ENCODE results near the gene GALNT10.

GALNT10 gene

DNA sequence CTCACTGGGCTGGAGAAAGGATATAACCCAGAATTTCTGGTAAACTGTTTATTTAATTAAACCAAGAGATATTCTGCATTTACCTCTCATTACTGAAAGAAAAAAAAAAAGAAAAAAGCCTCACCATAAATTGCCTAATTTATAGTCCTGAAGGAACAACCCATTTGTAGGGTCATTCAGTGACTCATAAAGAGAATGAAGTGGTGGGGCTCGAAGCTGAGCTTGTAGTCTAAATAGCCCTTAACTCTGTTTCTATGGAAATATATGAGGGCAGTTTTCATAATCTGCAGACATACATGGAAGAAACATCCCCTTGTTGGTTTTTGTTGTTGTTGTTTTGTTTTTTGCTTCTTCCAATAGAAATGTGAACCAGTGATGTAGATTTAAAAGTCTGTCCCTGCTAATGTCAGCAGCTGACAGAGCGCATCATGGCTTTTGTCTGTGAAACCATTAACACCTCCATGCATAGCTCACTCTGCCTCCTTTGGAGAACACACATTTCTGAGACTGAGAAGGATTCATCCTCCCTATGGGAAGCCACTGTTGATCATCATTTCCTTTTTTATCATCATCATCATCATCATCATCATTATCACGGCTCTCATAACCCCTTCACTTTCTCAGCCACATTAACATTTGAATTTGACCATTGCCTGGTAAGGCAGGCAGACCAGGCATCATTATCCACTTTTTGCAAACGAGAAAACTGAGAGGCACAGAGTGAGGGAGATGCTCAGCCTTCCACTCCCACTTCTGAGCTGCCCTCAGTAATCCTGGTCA is 187.4 kb downstream of the GALNT10 start:
- DNase-seq (ENCODE audit: low spot score), result no peak

DNA sequence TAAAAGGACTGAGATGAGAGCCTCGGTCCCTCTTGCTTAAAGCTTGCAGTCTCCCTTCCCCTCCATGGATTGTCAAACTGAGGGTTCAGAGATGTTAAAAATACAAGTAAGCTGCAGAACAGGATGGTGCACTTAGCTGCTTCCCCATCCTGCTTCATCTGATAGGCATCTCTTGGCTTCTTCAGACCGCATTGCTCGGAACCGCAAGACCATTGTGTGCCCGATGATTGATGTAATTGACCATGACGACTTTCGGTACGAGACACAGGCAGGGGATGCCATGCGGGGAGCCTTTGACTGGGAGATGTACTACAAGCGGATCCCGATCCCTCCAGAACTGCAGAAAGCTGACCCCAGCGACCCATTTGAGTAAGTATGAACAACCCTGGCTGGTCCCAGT is 189.7 kb downstream of the GALNT10 start:
- DNase-seq (ENCODE audit: low spot score), result no peak

DNA sequence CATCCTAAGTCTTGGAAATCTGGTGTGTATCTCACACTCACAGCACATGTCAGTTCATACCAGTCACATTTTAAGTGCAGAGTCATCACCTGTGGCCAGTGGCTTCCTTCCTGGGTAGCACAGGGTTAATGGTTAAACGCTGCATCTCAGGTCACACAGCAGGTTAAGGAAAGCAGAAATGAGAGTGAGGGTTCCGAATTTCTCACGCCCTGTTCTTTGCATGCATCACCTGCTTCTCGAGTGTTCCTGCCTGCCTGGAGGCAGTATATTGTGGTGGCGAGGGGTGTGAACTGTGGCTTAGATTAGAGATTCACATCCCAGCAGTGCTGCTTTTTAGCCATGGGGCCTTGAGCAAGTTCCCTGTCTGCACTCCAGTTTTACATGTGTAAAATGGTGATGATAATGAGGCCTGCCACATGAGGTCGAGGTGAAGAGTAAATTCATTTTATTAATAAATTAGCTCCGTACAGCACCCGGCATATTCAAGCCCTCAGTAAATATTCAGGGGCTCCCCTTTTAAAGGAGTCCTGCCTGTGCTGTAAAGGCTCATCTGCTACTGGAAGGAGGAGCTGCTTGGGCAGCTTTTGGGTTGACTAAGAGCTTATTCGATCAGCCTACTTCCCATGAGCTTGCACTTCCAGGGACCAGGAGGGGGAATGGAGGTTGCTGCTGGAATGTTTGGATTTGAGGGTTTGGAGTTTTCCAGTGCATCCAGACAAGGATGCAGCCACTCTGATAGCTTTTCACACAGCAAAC is 194.1 kb downstream of the GALNT10 start:
- DNase-seq (ENCODE audit: low spot score), result no peak

DNA sequence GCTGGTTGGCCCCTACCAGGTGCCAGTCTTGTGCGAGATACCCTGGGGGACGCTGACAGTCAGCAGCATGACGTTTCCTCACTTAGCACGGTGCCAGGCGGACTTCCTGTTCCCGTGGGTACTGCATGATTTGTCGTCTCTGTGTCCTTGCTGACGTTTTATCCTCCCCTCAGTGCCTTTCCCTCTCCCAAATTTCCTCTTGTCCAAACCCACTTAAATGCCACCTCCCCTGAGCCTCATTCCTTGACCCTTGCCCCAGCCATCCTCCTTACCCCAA is 194.6 kb downstream of the GALNT10 start:
- no peak for DNase-seq (ENCODE audit: low spot score)

DNA sequence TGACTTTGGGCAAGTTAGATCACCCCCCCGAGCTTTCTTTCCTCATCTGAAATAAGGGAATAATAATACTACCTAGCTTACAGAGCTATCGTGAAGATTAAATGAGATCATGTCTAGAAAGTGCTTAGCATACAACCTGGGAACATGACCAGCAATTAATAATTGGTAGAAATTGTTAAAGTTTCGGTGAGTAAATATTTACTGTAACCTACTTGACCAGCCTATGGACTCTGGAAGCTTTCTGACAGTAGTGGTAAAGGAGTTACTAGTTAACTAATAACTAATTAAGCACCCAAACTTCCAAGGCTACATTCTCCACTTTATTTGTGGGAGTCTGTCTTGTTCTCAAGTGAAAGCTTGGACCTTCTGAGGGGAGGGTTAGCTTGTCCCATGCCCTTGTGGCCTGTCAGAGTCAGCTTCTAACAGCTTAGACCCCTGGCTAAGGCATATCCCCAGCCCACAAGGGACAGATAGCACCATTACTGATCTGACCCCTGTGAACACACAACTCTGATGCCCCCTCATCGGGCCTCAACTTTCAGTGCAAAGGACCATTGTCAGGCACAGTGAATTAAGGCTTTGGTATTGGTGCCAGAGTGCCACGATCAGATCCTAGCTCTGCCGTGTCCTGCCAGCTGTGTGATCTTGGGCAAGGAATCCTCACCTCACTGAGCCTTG is 196.6 kb downstream of the GALNT10 start:
- no peak for DNase-seq (ENCODE audit: low spot score)

DNA sequence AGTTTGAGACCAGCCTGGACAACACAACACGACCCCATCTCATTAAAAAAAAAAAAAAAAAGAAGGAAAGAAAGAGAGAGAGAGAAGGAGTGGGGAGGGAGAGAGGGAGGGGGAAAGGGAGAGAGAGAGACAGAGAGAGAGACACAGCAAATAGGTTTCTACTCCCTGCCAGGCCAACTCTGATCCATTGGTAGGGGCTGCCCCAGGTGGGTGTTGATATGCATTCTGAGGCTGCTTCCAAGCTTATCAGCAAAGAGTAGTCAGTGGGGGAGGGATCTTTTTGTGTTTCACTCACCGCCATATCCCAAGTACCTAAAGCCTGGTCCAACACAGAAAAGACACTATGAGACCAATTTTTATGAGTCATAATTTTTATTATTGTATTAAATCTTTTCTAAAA is 198.3 kb downstream of the GALNT10 start:
- no peak for DNase-seq (ENCODE audit: low spot score)

DNA sequence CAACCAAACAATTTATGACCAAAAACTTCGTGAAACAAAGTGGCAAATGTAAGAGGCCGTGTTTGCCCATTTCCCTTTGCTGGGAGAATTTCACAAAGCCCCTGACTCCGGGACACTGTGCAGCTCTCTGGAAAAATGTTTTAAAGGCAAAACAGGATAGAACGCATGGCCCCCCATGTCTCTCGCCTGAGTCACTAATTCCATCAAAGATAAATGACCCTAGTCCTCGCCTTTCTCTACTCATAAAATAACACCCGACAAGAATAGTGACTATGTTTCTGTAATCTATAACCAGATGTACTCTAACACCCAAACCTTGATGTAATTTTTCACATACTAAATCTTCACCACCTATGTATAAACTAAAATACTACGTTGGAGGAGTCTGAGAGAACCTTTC is 199.6 kb downstream of the GALNT10 start:
- no peak for DNase-seq (ENCODE audit: low spot score)

DNA sequence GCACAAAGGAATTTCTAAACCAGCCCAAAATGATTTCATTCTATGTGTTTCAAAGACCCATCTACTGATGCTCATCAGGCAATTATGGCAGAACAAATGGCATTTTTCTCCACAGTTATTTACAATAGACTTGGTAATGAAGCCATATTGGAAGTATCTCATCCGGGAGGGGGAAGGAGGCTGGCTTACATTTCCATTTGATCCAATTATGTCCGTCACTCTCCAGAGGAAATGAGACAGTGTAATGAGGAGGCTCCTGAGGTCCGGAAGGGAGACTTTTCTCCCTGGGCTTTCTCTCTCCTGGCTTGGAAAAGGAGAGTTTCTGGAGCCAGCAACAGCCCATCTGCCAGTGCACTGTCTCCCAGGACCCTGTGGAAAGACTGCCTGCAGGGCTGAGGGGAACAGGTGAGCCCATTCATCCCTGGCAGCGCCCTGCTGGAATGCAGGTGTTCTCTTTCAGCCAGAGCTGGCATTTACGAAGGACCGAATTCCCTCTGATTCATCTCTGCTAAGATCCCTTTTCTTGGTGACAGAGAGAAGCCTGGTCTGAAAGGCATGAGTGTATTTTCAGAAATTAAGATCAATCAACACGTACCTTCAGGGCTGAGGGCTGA is 200.3 kb downstream of the GALNT10 start:
- no peak for DNase-seq (ENCODE audit: low spot score)

DNA sequence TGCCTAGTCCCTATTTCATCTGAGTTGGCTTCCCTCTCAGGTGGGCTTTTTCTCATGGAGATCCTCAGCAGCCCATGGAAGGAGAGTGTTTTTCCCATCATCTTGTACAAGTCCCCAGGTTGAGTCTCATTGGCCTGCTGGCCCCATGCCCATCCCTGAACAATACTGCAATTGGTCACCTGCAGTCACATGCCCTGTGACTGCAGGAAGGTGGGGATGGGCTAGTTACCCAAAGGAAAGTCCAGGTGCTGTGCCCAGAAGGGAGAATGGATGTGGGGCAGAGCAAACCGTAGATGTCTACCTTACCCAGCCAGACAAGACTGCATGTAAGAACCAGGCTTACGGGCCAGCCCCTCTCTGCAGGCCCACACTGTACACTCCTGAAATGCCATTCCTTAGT is 201.3 kb downstream of the GALNT10 start:
- no peak for DNase-seq (ENCODE audit: low spot score)

DNA sequence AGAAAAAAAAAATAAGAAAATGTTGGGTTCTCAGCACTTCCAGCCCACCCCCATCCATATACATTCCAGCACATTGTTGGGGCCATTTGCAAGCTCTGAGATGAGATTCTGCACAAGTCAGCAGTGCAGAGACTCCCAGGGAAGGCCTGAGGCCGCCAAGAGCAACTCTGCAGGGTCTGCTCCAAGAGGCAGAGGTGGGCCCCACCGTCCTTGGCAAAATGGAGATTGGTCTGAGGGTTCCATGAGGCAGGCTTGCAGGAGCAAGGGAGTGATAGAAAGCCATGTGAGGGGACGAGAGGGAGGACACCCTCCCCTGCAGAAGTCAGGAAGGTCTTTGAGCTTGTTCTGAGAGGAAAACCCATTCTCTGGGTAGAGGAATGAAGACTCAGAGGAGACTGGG is 203.3 kb downstream of the GALNT10 start:
- no peak for DNase-seq (ENCODE audit: low spot score)

DNA sequence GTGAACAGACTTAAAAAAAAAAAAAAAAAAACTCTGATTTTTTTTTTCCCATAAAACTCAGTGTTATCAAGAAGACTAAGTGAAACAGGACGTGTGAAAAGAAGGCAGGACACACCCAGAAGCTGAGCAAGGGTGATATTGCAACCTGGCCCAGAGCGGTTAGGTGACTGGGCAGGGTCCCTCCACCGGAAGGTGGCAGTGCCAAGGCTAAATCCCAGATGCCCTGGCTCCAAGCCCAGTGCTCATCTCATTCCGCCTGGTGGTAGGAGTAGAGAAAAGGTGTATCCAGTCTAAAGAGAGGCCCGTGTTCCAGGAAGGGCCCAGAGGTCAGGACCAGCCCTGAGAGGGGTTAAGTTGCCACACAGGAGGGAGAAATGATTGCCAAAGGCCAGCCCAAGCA is 203.8 kb downstream of the GALNT10 start:
- DNase-seq (ENCODE audit: low spot score), result no peak

DNA sequence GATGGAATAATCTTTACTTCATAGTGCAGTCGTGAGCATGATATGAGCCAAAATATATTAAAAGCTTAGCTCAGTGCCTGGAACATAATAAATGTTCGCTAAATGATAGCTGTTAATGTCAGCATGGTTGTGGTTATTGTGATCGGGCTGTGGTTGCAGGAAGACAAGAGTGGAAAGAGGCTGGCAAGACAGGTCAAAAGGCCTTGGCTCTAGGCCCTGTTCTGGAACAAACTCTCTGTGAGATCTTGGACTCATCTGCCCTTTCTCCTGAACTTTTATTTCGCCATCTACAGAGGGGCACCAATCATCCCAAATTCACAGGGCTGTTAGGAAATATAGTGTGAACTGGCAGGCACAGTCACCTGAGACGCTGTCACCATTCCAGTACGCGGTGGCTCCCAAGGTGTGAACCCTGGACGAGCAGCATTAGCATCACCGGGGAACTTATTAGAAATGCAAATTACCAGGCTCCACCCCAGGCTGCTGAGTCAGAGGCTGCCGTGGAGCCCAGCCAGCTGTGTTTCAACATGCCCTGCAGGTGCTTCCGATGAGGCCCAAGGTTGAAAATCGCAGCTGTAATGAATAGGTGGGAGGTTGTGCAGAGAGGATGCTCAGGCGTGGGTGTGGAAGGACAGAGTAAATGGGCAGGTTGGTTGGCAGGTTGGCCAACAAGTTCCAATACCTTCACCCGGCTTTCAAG is 205.0 kb downstream of the GALNT10 start:
- no peak for DNase-seq (ENCODE audit: low spot score)

DNA sequence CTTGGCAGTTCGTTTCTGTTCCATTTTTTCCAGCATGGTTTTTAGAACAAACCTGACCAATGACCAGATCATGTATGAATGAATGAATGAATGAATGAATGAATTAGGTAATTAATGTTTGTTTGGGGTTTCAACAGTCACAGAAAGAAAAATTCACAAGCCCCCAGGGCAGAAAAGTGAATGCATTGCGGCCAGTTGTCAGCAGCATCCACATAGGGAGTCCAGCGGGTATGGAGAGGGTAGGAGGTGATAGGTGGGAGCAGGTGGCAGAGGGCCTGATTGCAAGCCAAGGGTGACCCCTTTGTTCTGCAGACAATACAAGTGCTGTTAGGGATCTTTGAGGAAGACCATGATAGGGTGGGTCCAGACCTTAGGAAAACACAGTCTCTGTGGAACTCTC is 205.6 kb downstream of the GALNT10 start:
- DNase-seq (ENCODE audit: low spot score), result no peak

DNA sequence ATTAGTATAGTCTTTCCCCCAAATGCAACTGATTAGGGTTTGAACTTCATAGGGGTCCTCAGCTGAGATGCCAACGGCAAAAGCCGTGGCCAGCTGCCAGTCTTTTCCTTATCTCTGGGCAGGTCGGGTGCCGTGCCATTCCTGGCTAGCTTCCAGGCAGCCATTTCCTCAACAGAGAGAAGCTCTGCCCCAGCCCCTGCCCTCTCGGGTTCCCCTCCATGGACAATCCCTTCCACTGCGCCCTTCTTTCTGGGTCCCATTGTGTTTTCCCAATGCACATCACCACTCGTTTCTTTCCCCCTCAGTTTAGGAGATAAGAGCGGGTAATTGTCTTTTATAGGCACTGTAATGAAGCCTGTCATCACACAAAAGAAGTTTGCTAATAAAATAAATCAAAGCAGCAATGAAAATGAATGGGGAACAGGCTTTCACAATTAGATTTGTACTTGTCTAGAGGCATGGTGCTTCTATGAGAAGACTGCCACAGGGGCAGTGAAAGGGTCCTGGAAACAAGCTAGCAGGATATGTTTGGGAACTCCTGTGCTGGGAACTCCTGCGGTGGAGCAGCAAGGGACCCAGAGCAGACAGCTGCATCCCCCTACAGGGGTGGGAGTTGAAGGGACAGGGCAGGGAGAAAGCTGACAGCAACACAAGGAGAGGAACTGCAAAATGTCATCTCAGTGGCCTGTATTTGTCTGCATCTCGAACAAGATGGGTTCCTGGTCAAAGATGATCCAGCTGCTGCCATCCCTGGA is 207.3 kb downstream of the GALNT10 start:
- no peak for DNase-seq (ENCODE audit: low spot score)

DNA sequence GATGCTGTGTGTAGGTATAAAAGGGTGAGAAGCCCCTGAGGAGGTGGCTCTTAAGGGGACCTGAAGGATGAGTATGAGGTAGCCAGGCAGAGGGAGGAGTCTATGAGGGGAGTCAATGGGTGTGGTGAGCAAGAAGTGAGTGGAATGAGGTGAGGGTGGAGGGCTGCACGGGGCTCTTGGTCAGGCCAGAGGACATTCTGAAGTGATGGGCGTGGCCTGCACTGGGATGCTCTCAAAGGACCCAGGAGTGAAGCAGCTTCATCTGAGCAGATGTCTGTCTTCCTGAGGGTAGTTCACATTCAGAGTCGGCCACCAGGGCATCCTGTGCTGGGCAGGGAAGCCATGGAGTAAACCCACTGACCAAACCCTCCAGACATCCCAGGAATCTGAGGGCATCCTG is 210.1 kb downstream of the GALNT10 start:
- DNase-seq (ENCODE audit: low spot score), result no peak

DNA sequence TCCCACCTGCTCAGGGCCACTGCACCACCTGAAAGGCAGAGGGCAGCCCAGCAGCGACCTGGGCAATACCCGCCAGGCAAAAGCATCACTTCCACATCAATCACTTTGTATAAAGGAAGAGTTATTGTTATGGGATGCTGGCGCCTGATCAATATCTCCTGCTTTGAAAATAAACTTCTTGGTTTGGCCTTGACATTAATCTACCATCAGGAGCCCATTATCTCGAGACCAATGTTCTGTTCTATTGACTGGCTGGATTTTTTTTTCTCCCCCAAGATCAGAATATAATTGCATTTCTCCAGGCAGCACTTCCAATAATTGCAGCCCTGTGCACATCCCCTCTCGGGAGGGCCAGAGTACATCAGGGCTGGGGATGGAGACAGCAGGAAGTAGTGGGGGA is 210.8 kb downstream of the GALNT10 start:
- no peak for DNase-seq (ENCODE audit: low spot score)

DNA sequence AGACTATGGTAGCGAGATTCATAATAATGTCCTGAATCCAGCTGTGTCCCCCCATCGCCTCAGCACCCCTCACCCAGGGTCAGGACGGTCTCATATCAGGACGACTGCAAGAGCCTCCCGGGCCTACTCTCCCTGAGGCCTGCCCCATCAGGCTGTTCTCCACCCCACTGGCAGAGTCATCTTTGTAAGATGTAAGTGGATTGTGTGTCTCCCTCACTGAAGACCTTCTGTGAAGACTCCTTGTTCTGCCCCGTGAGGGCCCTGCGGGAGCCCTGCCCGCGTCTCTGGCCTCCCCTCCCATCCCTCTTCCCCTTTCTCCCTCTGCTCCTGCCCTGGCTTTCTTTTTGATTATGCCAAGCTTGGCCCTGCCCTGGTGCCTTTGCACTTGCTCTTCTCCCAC is 211.4 kb downstream of the GALNT10 start:
- DNase-seq (ENCODE audit: low spot score), result no peak

DNA sequence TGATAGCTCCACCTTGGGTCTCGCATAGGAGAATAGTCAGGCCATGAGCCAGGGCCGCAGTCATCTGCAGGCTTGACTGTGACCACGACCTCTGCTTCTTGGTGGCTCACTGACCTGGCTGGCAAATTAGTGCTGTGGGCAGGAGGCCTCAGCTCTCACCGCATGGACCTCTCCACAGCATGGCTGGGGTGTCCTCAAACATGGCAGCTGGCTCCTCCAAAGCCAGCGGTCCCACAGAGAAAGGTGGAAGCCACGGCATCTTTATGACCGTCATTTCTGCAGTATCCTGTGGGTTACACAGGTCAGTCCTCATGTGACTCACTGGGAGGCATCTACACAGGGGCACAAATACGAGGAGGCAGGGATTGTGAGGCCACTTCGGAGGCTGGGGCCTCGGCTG is 212.1 kb downstream of the GALNT10 start:
- no peak for DNase-seq (ENCODE audit: low spot score)

DNA sequence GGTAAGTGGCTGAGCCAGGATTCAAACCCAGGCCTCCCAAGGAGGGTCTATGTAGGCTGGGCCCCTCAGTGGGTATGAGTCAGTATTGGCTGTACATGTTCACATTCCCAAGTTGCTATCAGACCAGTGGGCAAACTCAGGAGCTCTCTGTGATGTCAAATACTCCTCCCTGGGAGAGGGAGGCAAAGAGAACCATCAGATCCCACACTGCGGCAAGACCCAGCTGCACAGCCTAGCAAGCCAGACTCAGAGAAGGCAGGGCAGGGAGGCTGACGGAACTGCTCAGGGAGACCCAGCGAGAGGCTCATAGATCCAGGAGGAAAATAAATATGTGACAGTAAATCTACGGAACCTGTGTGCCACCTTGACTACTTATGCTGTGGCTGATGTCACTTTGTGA is 212.7 kb downstream of the GALNT10 start:
- DNase-seq (ENCODE audit: low spot score), result no peak

DNA sequence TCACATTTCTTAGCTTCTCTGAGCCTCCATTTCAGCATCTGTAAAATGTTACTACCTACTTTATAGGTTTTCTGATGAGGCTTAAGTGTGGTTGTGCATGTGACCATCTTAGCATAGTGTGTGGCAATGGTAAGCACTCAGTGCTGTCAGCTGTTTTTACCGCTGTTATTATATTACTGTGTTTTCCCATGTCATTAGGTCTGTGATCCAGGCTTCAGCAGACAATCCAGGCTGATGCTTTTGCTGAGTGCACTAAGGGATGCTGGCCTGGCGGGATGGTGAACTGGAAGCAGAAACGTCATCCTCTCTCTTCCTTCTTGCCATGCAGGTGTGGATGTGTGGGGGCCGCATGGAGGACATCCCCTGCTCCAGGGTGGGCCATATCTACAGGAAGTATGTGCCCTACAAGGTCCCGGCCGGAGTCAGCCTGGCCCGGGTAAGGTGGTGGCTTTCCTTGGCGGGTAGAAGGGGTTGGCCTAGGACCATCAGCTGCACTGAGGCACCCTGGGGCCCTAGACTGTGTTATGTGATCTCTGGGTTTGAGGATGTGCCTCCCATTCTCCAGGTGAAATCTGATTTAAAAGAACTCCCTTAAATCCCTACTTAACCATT is 213.3 kb downstream of the GALNT10 start:
- DNase-seq (ENCODE audit: low spot score), result no peak
